Stimulated activated CD8-positive, alpha-beta memory T cell treated with anti-CD3 and anti-CD28 coated beads, Interleukin-12 subunit alpha, Interleukin-12 subunit beta, amount 100 ng/mL, for 24 hours (primary cell): ENCODE data around the gene STRADB.
"Not testable (repeated sequence)": the region's sequence is repeated elsewhere in the genome, so short reads cannot be mapped to it uniquely, and the experiment has no call there.

ENCODE experiments used
- DNase-seq: peaks from one replicate; pipeline ENCODE4 v3.0.0-alpha.2; 2020; ENCODE audit errors: extremely low read depth

Gene STRADB

GRCh38 chr2:201430839-201431238 lies 20.7 kb upstream of the STRADB start:
- no peak for DNase-seq

- DNase-seq, result no peak
These were observed 19.4 kb upstream of the STRADB start for GRCh38 chr2:201432038-201432620.

GRCh38 chr2:201432621-201433393 lies 18.7 kb upstream of the STRADB start:
- no peak for DNase-seq

- no peak for DNase-seq
These were observed 18.0 kb upstream of the STRADB start for GRCh38 chr2:201433394-201433995.

GRCh38 chr2:201436141-201436540 lies 15.4 kb upstream of the STRADB start:
- DNase-seq, result no peak

GRCh38 chr2:201439336-201439922 lies 12.1 kb upstream of the STRADB start:
- not testable (repeated sequence) for DNase-seq

GRCh38 chr2:201440182-201440581 lies 11.4 kb upstream of the STRADB start:
- no peak for DNase-seq

GRCh38 chr2:201441409-201441808 lies 10.1 kb upstream of the STRADB start:
- DNase-seq, result no peak

- DNase-seq, result no peak
These were observed 6.6 kb upstream of the STRADB start for GRCh38 chr2:201444746-201445465.

GRCh38 chr2:201447086-201447485 lies 4.5 kb upstream of the STRADB start:
- DNase-seq, result no peak

- DNase-seq, result no peak
These were observed 3.5 kb upstream of the STRADB start for GRCh38 chr2:201448061-201448460.

- no peak for DNase-seq
These were observed 2.8 kb upstream of the STRADB start for GRCh38 chr2:201448701-201449100.

GRCh38 chr2:201450954-201451291 lies 617 bp upstream of the STRADB start:
- DNase-seq, result no peak

GRCh38 chr2:201452058-201452921 lies 750 bp downstream of the STRADB start:
- DNase-seq, result no peak

GRCh38 chr2:201452922-201453643 lies 1.5 kb downstream of the STRADB start:
- no peak for DNase-seq

- no peak for DNase-seq
These were observed 6.8 kb downstream of the STRADB start for GRCh38 chr2:201458381-201458780.

- DNase-seq, result no peak
These were observed 9.0 kb downstream of the STRADB start for GRCh38 chr2:201460532-201460931.

- DNase-seq, result no peak
These were observed 13.0 kb downstream of the STRADB start for GRCh38 chr2:201464547-201464946.

GRCh38 chr2:201465524-201465971 lies 14.0 kb downstream of the STRADB start:
- DNase-seq, result no peak

GRCh38 chr2:201466050-201466675 lies 14.6 kb downstream of the STRADB start:
- no peak for DNase-seq
